Breast epithelium (tissue), 4 donors: ENCODE measurements around the gene PCSK7. TPM values are rescaled to one million over a fixed set of nuclear protein-coding genes. Genes with fewer than 3 reads are reported as not detected.

Experiments used
- DNase-seq, 2 donors: peaks; one replicate each; pipeline ENCODE4 v3.0.0-alpha.2; 2019; ENCODE audit warnings: low spot score in 2 of 2
- H3K27ac ChIP-seq, 2 donors: fragments of 200-600 bp; sonication (generic) in 1 of 2; one replicate each; pipeline ENCODE4 v1.5.1; 2016 to 2019; ENCODE audit warnings: mild to moderate bottlenecking in 1 of 2
- H3K27me3 ChIP-seq, 2 donors: fragments of 200-600 bp; sonication (generic) in 1 of 2; one replicate each; pipeline versions ENCODE4 v1.5.1 to v1.6.0; 2017 to 2019; ENCODE audit warnings: control low read depth in 1 of 2, mild to moderate bottlenecking in 1 of 2
- H3K36me3 ChIP-seq: fragments of 200-600 bp; one replicate; pipeline ENCODE4 v1.5.1; 2019
- H3K4me1 ChIP-seq, 2 donors: fragments of 200-600 bp; sonication (generic); one replicate each; pipeline ENCODE4 v1.5.1; 2016 to 2019; ENCODE audit warnings: control low read depth in 1 of 2
- H3K4me3 ChIP-seq, 3 donors: fragments of 200-600 bp; sonication (generic); 1 replicate in 2 of 3; 2 replicates in 1 of 3; pipeline ENCODE4 v1.5.1; 2016 to 2019; ENCODE audit warnings: mild to moderate bottlenecking in 3 of 3, moderate library complexity in 2 of 3
- H3K9me3 ChIP-seq, 2 donors: fragments of 200-600 bp; sonication (generic) in 1 of 2; one replicate each; pipeline ENCODE4 v1.5.1; 2016 to 2019; ENCODE audit warnings: control low read depth in 1 of 2
- POLR2A ChIP-seq: fragments of 450-650 bp; IDR thresholded peaks from one replicate; pipeline ENCODE4 v1.6.1; 2016; ENCODE audit warnings: antibody characterized with exemption, mild to moderate bottlenecking, moderate library complexity
- POLR2AphosphoS5 ChIP-seq, 3 donors: sonication (generic); formaldehyde crosslinking; IDR thresholded peaks; one replicate each; pipeline ENCODE4 v1.6.1; 2017; ENCODE audit warnings: antibody characterized with exemption in 3 of 3
- intact Hi-C: fragments of 100-400 bp; cut with DNase I; formaldehyde crosslinking; loops from one replicate; pipeline ENCODE4 v1.15.1; 2023; ENCODE audit warnings: low total_unique reads
- total RNA-seq, 3 donors: library from RNA; depleted of rRNA; stranded (reverse); fragments of >200 nt; gene quantifications; one replicate each; pipeline ENCODE4 v1.1.0, GENCODE V29; 2016
- TF ChIP-seq, protein P1 (sequence below), 3 donors: fragments of 450-650 bp; IDR thresholded peaks; one replicate each; pipeline ENCODE4 v1.5.1; 2016 to 2017; ENCODE audit warnings: antibody characterized with exemption in 3 of 3, mild to moderate bottlenecking in 3 of 3, moderate library complexity in 3 of 3

PCSK7 gene
- total RNA-seq, 3 donors from 2014 or later, result 43.2 to 51.5 (median 44.2) TPM

DNA sequence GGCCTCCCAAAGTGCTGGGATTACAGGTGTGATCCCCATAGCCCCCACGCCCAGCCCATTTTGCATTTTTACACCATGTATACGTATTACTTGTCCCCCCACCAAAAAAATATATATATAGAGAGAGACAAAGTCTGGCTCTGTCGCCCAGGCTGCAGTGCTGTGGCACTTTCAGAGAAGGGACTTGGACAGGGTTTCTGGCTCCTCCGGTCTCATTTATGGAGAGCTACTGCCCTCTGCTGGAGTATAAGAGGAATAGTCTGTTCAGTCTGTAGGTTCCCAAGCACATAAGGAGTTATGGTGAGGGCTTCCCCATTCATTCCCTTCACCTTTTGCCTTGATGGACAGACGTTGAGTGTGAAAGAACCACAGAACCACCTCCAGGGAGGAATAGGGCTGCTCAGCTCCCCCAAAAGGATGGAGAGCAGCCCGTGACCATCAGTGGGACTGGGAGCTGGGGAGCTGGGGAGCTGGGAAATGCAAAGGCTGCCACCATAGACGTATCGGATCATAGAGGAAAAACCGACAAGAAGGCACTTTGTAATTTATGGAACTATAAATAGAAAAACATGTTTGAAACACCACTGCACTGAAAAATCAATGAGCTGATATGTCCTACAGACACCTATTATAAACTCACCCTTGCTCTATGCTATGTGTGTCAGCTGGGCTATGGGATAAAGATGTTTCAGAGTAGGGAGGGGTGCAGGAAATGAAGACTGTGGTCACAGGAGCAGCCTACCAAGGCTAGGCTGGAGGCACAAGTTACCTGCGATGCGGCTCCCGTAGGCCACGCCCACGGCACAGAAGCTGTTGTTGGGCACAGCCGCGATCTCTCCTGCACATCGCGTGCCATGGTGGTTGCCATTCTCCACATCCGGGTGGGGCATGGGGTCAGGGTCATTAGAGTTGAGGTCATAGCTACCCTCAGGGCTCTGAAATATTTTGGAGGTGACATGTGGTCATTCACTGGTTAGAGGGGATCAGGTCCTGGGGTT lies 5.2 kb downstream of the PCSK7 start:
- H3K27ac ChIP-seq, result no peak overlapping the region
- H3K4me3 ChIP-seq, result no peak overlapping the region
- no peaks in the 10 kb centered on the region for H3K36me3 ChIP-seq
- TF ChIP-seq, protein P1, sequence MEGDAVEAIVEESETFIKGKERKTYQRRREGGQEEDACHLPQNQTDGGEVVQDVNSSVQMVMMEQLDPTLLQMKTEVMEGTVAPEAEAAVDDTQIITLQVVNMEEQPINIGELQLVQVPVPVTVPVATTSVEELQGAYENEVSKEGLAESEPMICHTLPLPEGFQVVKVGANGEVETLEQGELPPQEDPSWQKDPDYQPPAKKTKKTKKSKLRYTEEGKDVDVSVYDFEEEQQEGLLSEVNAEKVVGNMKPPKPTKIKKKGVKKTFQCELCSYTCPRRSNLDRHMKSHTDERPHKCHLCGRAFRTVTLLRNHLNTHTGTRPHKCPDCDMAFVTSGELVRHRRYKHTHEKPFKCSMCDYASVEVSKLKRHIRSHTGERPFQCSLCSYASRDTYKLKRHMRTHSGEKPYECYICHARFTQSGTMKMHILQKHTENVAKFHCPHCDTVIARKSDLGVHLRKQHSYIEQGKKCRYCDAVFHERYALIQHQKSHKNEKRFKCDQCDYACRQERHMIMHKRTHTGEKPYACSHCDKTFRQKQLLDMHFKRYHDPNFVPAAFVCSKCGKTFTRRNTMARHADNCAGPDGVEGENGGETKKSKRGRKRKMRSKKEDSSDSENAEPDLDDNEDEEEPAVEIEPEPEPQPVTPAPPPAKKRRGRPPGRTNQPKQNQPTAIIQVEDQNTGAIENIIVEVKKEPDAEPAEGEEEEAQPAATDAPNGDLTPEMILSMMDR (IDR thresholded peaks at IDR 0.05), result peak; percentile 38 to 88 (median 86)
- TF ChIP-seq POLR2AphosphoS5 (IDR thresholded peaks at IDR 0.05) (peak in 1 of 3 donors; percentile 20), POLR2A (no peak)
- H3K9me3 ChIP-seq, result no peaks in the 10 kb centered on the region
- peaks cover 3 to 8% of the 10 kb centered on the region in 2 donors for H3K4me1 ChIP-seq
- no peak for DNase-seq
- intact Hi-C loops, result loop anchor here (10.0 kb wide), 1 partner anchor 352 kb away; no protein-coding TSS in a partner anchor
- H3K27me3 ChIP-seq, result no peaks in the 10 kb centered on the region

DNA sequence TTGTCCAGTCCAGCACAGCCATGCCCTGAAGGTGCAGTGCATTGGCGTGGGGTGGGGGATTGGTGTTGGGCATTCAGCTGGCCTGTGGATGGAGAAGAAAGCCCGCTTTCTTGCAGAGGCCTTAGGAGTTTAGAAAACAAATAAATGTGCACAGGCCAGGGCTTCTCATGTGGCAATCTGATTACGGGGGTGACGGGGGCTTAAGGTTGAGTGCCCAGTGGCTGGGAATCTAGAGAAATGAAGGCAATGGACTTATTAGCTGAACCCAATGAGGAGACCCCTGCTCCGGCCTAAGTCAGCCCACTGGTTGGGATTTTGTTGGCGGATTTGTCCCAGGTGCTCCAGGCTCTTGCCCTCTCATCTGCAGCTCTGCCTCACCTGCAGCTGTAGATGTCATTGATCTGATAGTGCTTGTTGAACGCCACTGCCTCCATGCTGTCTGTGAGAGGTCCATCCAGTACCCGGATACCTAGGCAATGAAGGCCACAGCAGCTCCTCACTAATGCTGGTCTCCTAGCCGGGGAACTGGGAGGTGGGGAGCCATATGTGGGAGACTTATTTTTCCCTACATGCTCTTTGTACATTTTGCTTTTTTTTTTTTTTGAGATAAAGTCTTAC lies 6.2 kb downstream of the PCSK7 start:
- Histone ChIP-seq H3K36me3 (no peaks in the 10 kb centered on the region), H3K4me1 (peaks cover 7 to 11% of the 10 kb centered on the region in 2 donors)
- TF ChIP-seq POLR2AphosphoS5 (IDR thresholded peaks at IDR 0.05) (no peak), POLR2A (no peak)
- TF ChIP-seq, protein P1 (IDR thresholded peaks at IDR 0.05), result no peak

DNA sequence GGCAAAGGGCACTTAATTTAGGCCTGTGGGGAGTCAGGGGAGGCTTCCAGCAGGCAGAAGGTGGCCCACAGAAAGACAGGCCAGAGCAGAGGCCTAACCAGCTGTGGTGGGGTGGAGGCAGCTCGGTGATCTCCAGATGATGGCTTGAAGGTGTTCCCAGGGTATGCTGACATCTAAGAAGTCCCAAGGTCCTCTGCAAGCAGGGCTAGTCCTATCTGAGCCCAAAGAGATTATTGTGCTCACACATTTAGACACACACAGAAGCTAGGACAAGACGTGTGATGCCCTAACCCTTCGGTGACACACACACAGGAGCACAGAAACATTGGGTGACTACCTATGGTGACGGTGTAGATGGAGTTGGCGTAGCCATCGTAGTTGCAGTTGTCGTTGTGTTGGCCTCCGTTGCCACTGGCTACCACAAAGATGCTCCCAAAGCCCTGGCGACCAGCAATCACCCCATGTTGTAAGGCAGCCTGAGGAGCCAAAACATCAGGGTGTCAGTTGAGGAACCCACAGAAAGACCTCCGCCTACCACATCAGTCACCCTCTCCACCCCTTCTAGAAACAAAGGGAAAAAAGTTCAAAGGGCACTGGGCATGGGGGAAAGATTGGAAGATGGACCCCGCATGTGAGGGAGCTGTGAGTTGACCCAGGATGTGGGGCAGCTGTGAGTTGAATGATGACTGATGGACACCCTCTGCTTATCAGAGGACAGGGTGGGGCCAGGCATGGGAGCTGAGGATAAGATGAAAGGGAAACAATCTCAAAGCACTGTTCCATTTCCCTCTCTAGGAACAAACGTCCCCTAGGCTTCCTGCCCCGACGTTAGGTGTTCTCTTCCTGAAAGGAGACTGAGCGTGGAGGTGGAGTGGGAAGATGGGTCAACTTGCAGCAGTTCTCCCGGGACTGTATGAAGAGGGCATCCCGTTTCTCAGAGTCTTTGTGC lies 7.9 kb downstream of the PCSK7 start:
- TF ChIP-seq, protein P1 (IDR thresholded peaks at IDR 0.05), result no peak
- TF ChIP-seq POLR2AphosphoS5 (IDR thresholded peaks at IDR 0.05) (no peak), POLR2A (no peak)
- Histone ChIP-seq H3K36me3 (no peaks in the 10 kb centered on the region), H3K4me1 (peaks cover 14 to 27% of the 10 kb centered on the region in 2 donors), H3K27me3 (no peaks in the 10 kb centered on the region), H3K9me3 (no peaks in the 10 kb centered on the region), H3K27ac (peak overlapping the region; percentile 89 to 93), H3K4me3 (no peak overlapping the region)
- intact Hi-C loops, result loop anchor here (10.0 kb wide), 1 partner anchor 349 kb away; no protein-coding TSS in a partner anchor
- DNase-seq, result peak; percentile 12 to 33

More for the DNA sequence above, 6.2 kb downstream of the PCSK7 start:
- Histone ChIP-seq H3K4me3 (no peak overlapping the region), H3K27me3 (no peaks in the 10 kb centered on the region), H3K27ac (no peak overlapping the region), H3K9me3 (no peaks in the 10 kb centered on the region)
- intact Hi-C loops, result loop anchor here (10.0 kb wide), 1 partner anchor 351 kb away; no protein-coding TSS in a partner anchor
- no peak for DNase-seq

DNA sequence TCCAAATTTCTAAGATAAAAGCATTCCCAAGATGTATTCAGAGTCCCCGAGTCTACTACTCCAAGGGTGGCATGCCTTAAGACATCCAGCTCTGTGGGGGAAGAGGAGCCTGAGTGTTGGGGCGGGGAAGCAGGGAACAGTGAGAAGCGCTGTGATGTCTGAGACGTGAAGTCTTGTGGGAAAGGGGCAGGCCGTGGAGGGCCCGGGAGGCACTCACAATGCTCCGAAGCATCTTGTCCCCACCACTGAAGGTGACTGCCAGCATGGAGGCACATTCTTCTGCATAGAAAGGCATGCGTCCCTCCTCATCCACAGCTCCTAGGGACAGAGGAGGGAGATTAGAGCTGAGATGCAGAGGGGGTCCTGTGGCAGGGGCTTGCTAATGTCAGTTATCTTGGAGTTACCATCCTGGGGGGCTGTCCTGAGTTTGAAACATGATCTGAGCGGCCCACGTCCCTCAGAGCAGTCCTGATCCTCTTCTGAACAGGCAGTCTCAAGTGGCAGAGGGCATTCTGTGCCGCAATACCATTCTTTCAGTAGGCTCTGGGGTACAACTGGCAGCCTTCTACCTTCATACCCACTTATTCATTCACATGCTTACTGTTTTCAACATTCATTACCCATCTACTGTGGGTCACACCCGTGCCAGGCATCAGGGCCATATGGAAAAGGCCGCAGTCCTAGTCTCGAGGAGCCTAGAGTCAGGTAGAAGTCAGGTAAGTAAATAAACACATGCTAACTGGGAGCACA lies 8.7 kb downstream of the PCSK7 start:
- peak overlapping the region; percentile 89 to 93 for H3K27ac ChIP-seq
- DNase-seq, result peak; percentile 15 to 20

More for the DNA sequence above, 8.7 kb downstream of the PCSK7 start:
- Histone ChIP-seq H3K9me3 (no peaks in the 10 kb centered on the region), H3K4me3 (no peak overlapping the region), H3K4me1 (peaks cover 15 to 29% of the 10 kb centered on the region in 2 donors), H3K36me3 (no peaks in the 10 kb centered on the region), H3K27me3 (no peaks in the 10 kb centered on the region)
- intact Hi-C loops, result loop anchor here (10.0 kb wide), 1 partner anchor 348 kb away; no protein-coding TSS in a partner anchor
- TF ChIP-seq POLR2AphosphoS5 (IDR thresholded peaks at IDR 0.05) (no peak), POLR2A (no peak)
- TF ChIP-seq, protein P1 (IDR thresholded peaks at IDR 0.05), result no peak
